Mucosa of rectum (tissue), 2 donors: ENCODE results near the gene ATP1B3.
"Not testable (repeated sequence)": the region's sequence is repeated elsewhere in the genome, so short reads cannot be mapped to it uniquely, and the experiment has no call there.

Experiments
- H3K27ac ChIP-seq, 2 donors: one replicate each; pipeline ENCODE4 v1.7.0; 2013; ENCODE audit warnings: inconsistent platforms in 2 of 2, low read depth in 2 of 2, low read length in 2 of 2
- H3K27me3 ChIP-seq, 2 donors: one replicate each; pipeline ENCODE4 v1.7.0; 2013; ENCODE audit warnings: low read length in 2 of 2; ENCODE audit not compliant: control insufficient read depth in 2 of 2, insufficient read depth in 2 of 2
- H3K36me3 ChIP-seq, 2 donors: one replicate each; pipeline ENCODE4 v1.7.0; 2013; ENCODE audit warnings: low read length in 2 of 2; ENCODE audit not compliant: control insufficient read depth in 2 of 2, insufficient read depth in 2 of 2
- H3K4me1 ChIP-seq, 2 donors: one replicate each; pipeline ENCODE4 v1.7.0; 2013; ENCODE audit warnings: low read length in 2 of 2, mild to moderate bottlenecking in 1 of 2; ENCODE audit not compliant: control insufficient read depth in 2 of 2, insufficient read depth in 2 of 2
- H3K4me3 ChIP-seq, 2 donors: one replicate each; pipeline ENCODE4 v1.7.0; 2013; ENCODE audit warnings: low read length in 2 of 2
- H3K9ac ChIP-seq, 2 donors: one replicate each; pipeline ENCODE4 v1.7.0; 2013; ENCODE audit warnings: low read length in 2 of 2, low read depth in 1 of 2, mild to moderate bottlenecking in 1 of 2
- H3K9me3 ChIP-seq, 2 donors: one replicate each; pipeline ENCODE4 v1.7.0; 2013; ENCODE audit warnings: low read length in 2 of 2; ENCODE audit not compliant: control insufficient read depth in 2 of 2
- donor health status: healthy.
- donor health status: Normal muscosa, but diverticular disease.

Gene ATP1B3

GRCh38 chr3:141900343-141900742 lies 23.9 kb downstream of the ATP1B3 start:
- H3K9ac ChIP-seq, result no peak overlapping the region
- H3K27ac ChIP-seq, result no peak overlapping the region
- H3K36me3 ChIP-seq, result peaks cover 3 to 9% of the 10 kb centered on the region in 2 donors
- peaks cover 0 to 5% of the 10 kb centered on the region in 2 donors for H3K9me3 ChIP-seq
- no peak overlapping the region for H3K4me3 ChIP-seq
- peaks cover 0 to 4% of the 10 kb centered on the region in 2 donors for H3K4me1 ChIP-seq
- no peaks in the 10 kb centered on the region for H3K27me3 ChIP-seq

DNA sequence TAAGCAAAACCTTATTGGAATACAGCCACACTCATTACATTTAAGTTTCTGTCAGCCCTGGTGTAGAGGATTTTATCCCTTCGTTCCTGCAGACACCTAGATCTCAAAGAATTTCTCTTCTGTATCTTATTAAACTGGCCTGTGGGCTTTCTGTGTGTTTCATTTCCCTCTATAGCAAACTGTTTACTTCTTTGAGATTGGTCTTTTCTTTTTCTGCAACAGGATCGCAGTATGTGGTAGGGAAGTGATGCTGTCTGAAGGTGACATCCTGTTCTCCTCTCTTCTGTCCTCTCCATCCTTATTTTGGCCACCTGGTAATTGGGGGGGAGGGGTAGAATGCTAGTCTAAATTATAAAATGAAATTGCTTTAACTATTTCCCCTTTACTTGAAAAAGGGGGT lies 25.5 kb downstream of the ATP1B3 start:
- H3K9me3 ChIP-seq, result peaks cover 0 to 5% of the 10 kb centered on the region in 2 donors
- H3K36me3 ChIP-seq, result peaks cover 5 to 13% of the 10 kb centered on the region in 2 donors
- peaks cover 0 to 4% of the 10 kb centered on the region in 2 donors for H3K4me1 ChIP-seq
- no peaks in the 10 kb centered on the region for H3K27me3 ChIP-seq
- no peak overlapping the region for H3K9ac ChIP-seq
- no peak overlapping the region for H3K4me3 ChIP-seq
- no peak overlapping the region for H3K27ac ChIP-seq

GRCh38 chr3:141904203-141904602 lies 27.8 kb downstream of the ATP1B3 start:
- H3K27me3 ChIP-seq, result no peaks in the 10 kb centered on the region
- H3K36me3 ChIP-seq, result peaks cover 18 to 21% of the 10 kb centered on the region in 2 donors
- no peak overlapping the region for H3K9ac ChIP-seq
- peaks cover 0 to 4% of the 10 kb centered on the region in 2 donors for H3K4me1 ChIP-seq
- H3K9me3 ChIP-seq, result peaks cover 0 to 5% of the 10 kb centered on the region in 2 donors
- H3K4me3 ChIP-seq, result no peak overlapping the region
- H3K27ac ChIP-seq, result no peak overlapping the region

DNA sequence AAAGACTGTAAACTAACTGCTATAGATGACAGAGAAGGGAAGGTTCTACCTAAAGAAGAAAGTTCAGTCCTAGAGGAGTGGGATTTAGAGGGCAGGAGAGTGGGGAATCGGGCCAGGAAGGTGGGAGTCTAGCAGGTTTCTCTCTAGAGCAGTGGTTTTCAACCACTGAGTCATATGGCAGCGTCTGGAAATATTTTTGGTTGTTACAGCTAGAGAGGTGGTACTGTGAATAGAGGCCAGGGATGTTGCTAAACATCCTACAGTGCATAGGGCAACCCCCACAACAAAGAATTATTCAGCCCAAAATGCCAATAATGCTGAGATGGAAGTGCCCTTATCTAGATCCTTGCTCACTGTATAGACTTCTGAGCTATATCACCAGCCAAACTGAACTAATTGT lies 28.7 kb downstream of the ATP1B3 start:
- Histone ChIP-seq H3K9ac (no peak overlapping the region), H3K4me1 (peaks cover 0 to 4% of the 10 kb centered on the region in 2 donors), H3K4me3 (no peak overlapping the region), H3K9me3 (peaks cover 0 to 1% of the 10 kb centered on the region in 2 donors), H3K36me3 (peaks cover 23 to 24% of the 10 kb centered on the region in 2 donors), H3K27ac (no peak overlapping the region), H3K27me3 (no peaks in the 10 kb centered on the region)

GRCh38 chr3:141909408-141909807 lies 33.0 kb downstream of the ATP1B3 start:
- H3K4me3 ChIP-seq, result no peak overlapping the region
- no peak overlapping the region for H3K27ac ChIP-seq
- H3K9ac ChIP-seq, result no peak overlapping the region
- no peaks in the 10 kb centered on the region for H3K9me3 ChIP-seq
- no peaks in the 10 kb centered on the region for H3K27me3 ChIP-seq
- H3K4me1 ChIP-seq, result no peaks in the 10 kb centered on the region
- H3K36me3 ChIP-seq, result peaks cover 23 to 30% of the 10 kb centered on the region in 2 donors

DNA sequence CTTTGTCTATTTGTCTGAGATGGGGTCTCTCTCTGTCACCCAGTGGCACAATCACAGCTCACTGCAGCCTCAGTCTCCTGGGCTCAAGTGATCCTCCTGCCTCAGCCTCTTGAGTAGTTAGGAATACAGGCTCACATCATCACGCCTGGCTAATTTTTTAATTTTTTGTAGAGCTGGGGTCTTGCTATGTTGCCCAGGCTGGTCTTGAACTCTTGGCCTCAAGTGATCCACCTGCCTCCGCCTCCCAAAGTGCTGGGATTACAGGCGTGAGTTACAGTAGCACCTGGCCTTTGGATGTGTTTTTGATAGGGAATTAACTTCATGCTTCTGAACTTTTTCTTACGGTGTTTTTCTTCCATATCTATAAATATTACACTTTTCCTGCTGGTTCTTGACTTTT lies 33.5 kb downstream of the ATP1B3 start:
- H3K27ac ChIP-seq, H3K4me3 ChIP-seq, H3K27me3 ChIP-seq, H3K4me1 ChIP-seq, H3K9ac ChIP-seq, H3K9me3 ChIP-seq: not testable (repeated sequence)
- peaks cover 26 to 29% of the 10 kb centered on the region in 2 donors for H3K36me3 ChIP-seq

DNA sequence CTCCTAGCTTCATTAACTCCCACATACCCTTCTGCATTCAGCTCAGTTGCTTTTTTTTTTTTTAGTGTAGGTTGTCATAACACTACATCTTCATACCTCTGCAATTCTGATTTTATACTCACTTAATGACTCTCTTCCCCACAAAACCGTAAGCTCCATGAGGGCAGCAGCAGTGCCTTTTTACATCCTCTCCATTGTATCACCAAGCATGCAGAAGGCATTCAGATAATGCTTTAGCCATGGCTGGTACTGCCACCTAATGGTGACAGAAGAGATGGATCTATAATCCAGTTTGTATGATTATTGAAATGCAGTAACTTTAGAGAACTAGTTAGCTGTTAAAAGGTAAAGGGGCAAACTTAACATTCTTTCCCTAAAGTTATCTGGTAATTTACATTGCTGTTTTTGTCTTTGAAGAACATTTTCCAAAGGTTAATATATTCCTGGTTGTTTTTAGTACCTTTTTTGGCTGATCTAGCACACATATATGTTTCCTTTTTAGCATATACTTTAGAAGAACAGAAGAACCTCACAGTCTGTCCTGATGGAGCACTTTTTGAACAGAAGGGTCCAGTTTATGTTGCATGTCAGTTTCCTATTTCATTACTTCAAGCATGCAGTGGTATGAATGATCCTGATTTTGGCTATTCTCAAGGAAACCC lies 36.8 kb downstream of the ATP1B3 start:
- H3K4me3 ChIP-seq, result no peak overlapping the region
- no peaks in the 10 kb centered on the region for H3K27me3 ChIP-seq
- H3K36me3 ChIP-seq, result peaks cover 12 to 30% of the 10 kb centered on the region in 2 donors
- no peak overlapping the region for H3K9ac ChIP-seq
- H3K27ac ChIP-seq, result no peak overlapping the region
- no peaks in the 10 kb centered on the region for H3K9me3 ChIP-seq
- H3K4me1 ChIP-seq, result no peaks in the 10 kb centered on the region

DNA sequence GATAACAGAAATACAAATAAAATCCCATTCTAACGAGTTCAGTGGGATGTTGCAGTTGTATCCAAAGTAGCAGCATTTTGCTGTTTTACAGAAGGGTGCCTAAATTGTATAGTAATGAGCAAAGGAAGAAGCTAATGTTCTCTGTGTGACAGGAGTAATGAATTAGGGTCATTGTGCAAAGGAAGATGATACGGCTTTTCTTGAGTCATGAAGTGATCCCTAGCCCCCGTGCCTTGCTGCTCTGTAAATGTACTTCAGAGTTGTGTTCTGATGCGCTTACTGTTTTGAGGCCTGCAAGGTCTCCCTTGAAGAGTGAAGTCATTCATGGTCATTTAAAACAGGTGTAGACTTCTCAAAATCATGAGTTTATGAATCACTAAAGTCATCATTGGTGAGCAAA lies 37.9 kb downstream of the ATP1B3 start:
- H3K4me1 ChIP-seq, result no peaks in the 10 kb centered on the region
- no peak overlapping the region for H3K4me3 ChIP-seq
- no peaks in the 10 kb centered on the region for H3K27me3 ChIP-seq
- H3K9ac ChIP-seq, result no peak overlapping the region
- H3K9me3 ChIP-seq, result no peaks in the 10 kb centered on the region
- H3K36me3 ChIP-seq, result peaks cover 10 to 22% of the 10 kb centered on the region in 2 donors
- H3K27ac ChIP-seq, result no peak overlapping the region

- no peak overlapping the region for H3K9ac ChIP-seq
- H3K9me3 ChIP-seq, result no peaks in the 10 kb centered on the region
- H3K27ac ChIP-seq, result no peak overlapping the region
- H3K4me1 ChIP-seq, result no peaks in the 10 kb centered on the region
- peaks cover 7 to 19% of the 10 kb centered on the region in 2 donors for H3K36me3 ChIP-seq
- no peak overlapping the region for H3K4me3 ChIP-seq
- no peaks in the 10 kb centered on the region for H3K27me3 ChIP-seq
Measured at GRCh38 chr3:141915016-141915415, 38.6 kb downstream of the ATP1B3 start.

DNA sequence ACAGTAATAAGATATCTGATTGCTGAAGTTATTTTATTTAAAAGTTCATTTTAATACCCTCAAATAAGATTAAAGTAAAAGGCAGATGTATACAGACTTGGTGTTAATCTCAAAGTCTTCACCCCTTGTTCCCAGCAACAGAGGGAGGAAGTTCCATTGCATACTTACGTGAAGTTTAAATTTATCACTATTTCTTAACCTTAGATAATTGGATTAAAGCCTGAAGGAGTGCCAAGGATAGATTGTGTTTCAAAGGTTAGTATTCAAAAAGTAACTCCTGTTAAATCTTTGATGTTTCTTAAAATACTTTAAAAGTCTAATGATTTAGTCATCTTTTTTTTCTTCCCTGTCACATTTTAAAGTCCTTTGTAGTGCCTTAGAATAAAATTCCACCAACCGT lies 39.3 kb downstream of the ATP1B3 start:
- peaks cover 7 to 24% of the 10 kb centered on the region in 2 donors for H3K36me3 ChIP-seq
- no peak overlapping the region for H3K27ac ChIP-seq
- H3K4me1 ChIP-seq, result no peaks in the 10 kb centered on the region
- H3K9me3 ChIP-seq, result no peaks in the 10 kb centered on the region
- H3K27me3 ChIP-seq, result no peaks in the 10 kb centered on the region
- H3K9ac ChIP-seq, result no peak overlapping the region
- no peak overlapping the region for H3K4me3 ChIP-seq
